DND-41 (cell line): Measurements from ENCODE around the gene IL18R1.

Experiments used
- ATAC-seq: fragments of 200-7000 bp; cut with Tn5 transposase; 3 replicates; pipeline ENCODE4 v1.9.1; 2021; ENCODE audit warnings: low read depth; ENCODE audit not compliant: insufficient read depth
- DNase-seq: peaks from one replicate; pipeline ENCODE4 v3.0.0-alpha.2; 2020
- H2AFZ ChIP-seq: 2 replicates; pipeline ENCODE4 v1.6.0; 2012; ENCODE audit warnings: low read depth, low read length
- H3K27ac ChIP-seq: 2 replicates; pipeline ENCODE4 v1.5.1; 2012; ENCODE audit warnings: low read length, inconsistent platforms
- H3K27me3 ChIP-seq: fragments of 200-600 bp; sonication (generic); 2 replicates; pipeline ENCODE4 v1.6.0; 2012; ENCODE audit warnings: low read length, mild to moderate bottlenecking, inconsistent platforms; ENCODE audit not compliant: insufficient read depth, poor library complexity
- H3K36me3 ChIP-seq: 2 replicates; pipeline ENCODE4 v1.5.1; 2012; ENCODE audit warnings: low read length, inconsistent platforms; ENCODE audit not compliant: insufficient read depth
- H3K4me1 ChIP-seq: 2 replicates; pipeline ENCODE4 v1.5.1; 2012; ENCODE audit warnings: mild to moderate bottlenecking, low read length; ENCODE audit not compliant: insufficient read depth
- H3K4me2 ChIP-seq: 2 replicates; pipeline ENCODE4 v1.6.0; 2012; ENCODE audit warnings: mild to moderate bottlenecking, moderate library complexity, low read length, inconsistent platforms; ENCODE audit not compliant: insufficient read depth
- H3K4me3 ChIP-seq, 2 experiments: fragments of 200-600 bp in 1 of 2; shearing (Covaris generic) in 1 of 2; 2 replicates each; pipeline ENCODE4 v1.5.1; 2012 to 2016; ENCODE audit warnings: inconsistent platforms in 2 of 2, low read length in 2 of 2, mild to moderate bottlenecking in 2 of 2, low read depth in 1 of 2, moderate library complexity in 1 of 2
- H3K79me2 ChIP-seq: 2 replicates; pipeline ENCODE4 v1.6.0; 2012; ENCODE audit warnings: low read length, inconsistent platforms; ENCODE audit not compliant: insufficient read depth
- H3K9ac ChIP-seq: 2 replicates; pipeline ENCODE4 v1.6.0; 2012; ENCODE audit warnings: low read depth, mild to moderate bottlenecking, inconsistent platforms, low read length, moderate library complexity
- H3K9me3 ChIP-seq: 2 replicates; pipeline ENCODE4 v1.5.1; 2012; ENCODE audit warnings: low read length, moderate library complexity, mild to moderate bottlenecking, inconsistent platforms; ENCODE audit not compliant: insufficient read depth, severe bottlenecking
- H4K20me1 ChIP-seq: 2 replicates; pipeline ENCODE4 v1.6.0; 2012; ENCODE audit warnings: low read length; ENCODE audit not compliant: insufficient read depth
- CTCF ChIP-seq: IDR thresholded peaks from 2 replicates; pipeline ENCODE4 v1.5.1; 2012; ENCODE audit warnings: borderline replicate concordance, low read length, moderate library complexity, mild to moderate bottlenecking; ENCODE audit not compliant: poor library complexity, severe bottlenecking; ENCODE audit errors: extremely low read depth
- EZH2 ChIP-seq: IDR thresholded peaks from 3 replicates; pipeline ENCODE4 v1.6.1; 2012; ENCODE audit warnings: borderline replicate concordance, low read depth, mild to moderate bottlenecking, moderate library complexity, low read length, inconsistent platforms; ENCODE audit not compliant: severe bottlenecking

The IL18R1 gene

GRCh38 chr2:102397209-102397608 is 41.6 kb downstream of the IL18R1 start:
- no peak overlapping the region for H3K9ac ChIP-seq

GRCh38 chr2:102399499-102400141 is 44.0 kb downstream of the IL18R1 start:
- Histone ChIP-seq H3K79me2 (no peaks in the 10 kb centered on the region), H3K9ac (no peak overlapping the region)
- no peak for ATAC-seq

More at GRCh38 chr2:102397209-102397608, 41.6 kb downstream of the IL18R1 start:
- Histone ChIP-seq H3K9me3 (no peaks in the 10 kb centered on the region), H3K27me3 (peaks cover 3% of the 10 kb centered on the region), H3K36me3 (no peaks in the 10 kb centered on the region), H3K4me3 (no peak overlapping the region), H3K79me2 (no peaks in the 10 kb centered on the region), H3K4me1 (no peaks in the 10 kb centered on the region), H3K4me2 (no peak overlapping the region), H4K20me1 (no peaks in the 10 kb centered on the region), H2AFZ (no peak overlapping the region), H3K27ac (no peak overlapping the region)
- ATAC-seq = no peak
- DNase-seq = no peak
- TF ChIP-seq EZH2 (no peak), CTCF (no peak)

GRCh38 chr2:102401456-102401855 is 45.9 kb downstream of the IL18R1 start:
- Histone ChIP-seq H3K79me2 (no peaks in the 10 kb centered on the region), H3K4me1 (no peaks in the 10 kb centered on the region), H2AFZ (no peak overlapping the region), H4K20me1 (no peaks in the 10 kb centered on the region), H3K36me3 (no peaks in the 10 kb centered on the region), H3K27ac (no peak overlapping the region), H3K4me2 (no peak overlapping the region), H3K4me3 (no peak overlapping the region), H3K9me3 (no peaks in the 10 kb centered on the region), H3K27me3 (no peaks in the 10 kb centered on the region), H3K9ac (no peak overlapping the region)
- no peak for TF ChIP-seq EZH2
- ATAC-seq (no peak), DNase-seq (no peak)

More at GRCh38 chr2:102399499-102400141, 44.0 kb downstream of the IL18R1 start:
- TF ChIP-seq CTCF (no peak), EZH2 (no peak)
- DNase-seq = no peak
- H3K4me2 ChIP-seq = no peak overlapping the region
- H2AFZ ChIP-seq = no peak overlapping the region
- no peaks in the 10 kb centered on the region for H3K4me1 ChIP-seq
- H3K27ac ChIP-seq = no peak overlapping the region
- H3K36me3 ChIP-seq = no peaks in the 10 kb centered on the region
- H3K27me3 ChIP-seq = peaks cover 3% of the 10 kb centered on the region
- H3K9me3 ChIP-seq = no peaks in the 10 kb centered on the region
- no peak overlapping the region for H3K4me3 ChIP-seq
- no peaks in the 10 kb centered on the region for H4K20me1 ChIP-seq

GRCh38 chr2:102401865-102402264 is 46.3 kb downstream of the IL18R1 start:
- TF ChIP-seq CTCF = no peak
- TF ChIP-seq EZH2 = no peak

More at GRCh38 chr2:102401865-102402264, 46.3 kb downstream of the IL18R1 start:
- H3K36me3 ChIP-seq = no peaks in the 10 kb centered on the region
- no peak overlapping the region for H3K27ac ChIP-seq
- H3K9me3 ChIP-seq = no peaks in the 10 kb centered on the region
- no peak overlapping the region for H2AFZ ChIP-seq
- no peak for ATAC-seq
- no peak overlapping the region for H3K9ac ChIP-seq
- no peaks in the 10 kb centered on the region for H4K20me1 ChIP-seq
- no peak overlapping the region for H3K4me3 ChIP-seq
- no peak for DNase-seq
- no peaks in the 10 kb centered on the region for H3K79me2 ChIP-seq
- no peak overlapping the region for H3K4me2 ChIP-seq
- no peaks in the 10 kb centered on the region for H3K4me1 ChIP-seq
- no peaks in the 10 kb centered on the region for H3K27me3 ChIP-seq
